Common myeloid progenitor, CD34-positive (primary cell): ENCODE results near the gene GTF2IRD1.
"Not testable (repeated sequence)": the region's sequence is repeated elsewhere in the genome, so short reads cannot be mapped to it uniquely, and the experiment has no call there.

Source experiments
- CTCF ChIA-PET: fragments of 350-600 bp; sonication (Branson Sonifier 250); formaldehyde crosslinking; loops from one replicate; lab custom pipeline; 2021; ENCODE audit warnings: antibody characterized with exemption; lab: Charles Lee
- POLR2A ChIA-PET: fragments of 350-600 bp; sonication (Branson Sonifier 250); formaldehyde crosslinking; loops from one replicate; lab custom pipeline; 2021; ENCODE audit warnings: antibody characterized with exemption; lab: Charles Lee
- DNase-seq, 3 donors: peaks; one replicate each; pipeline versions ENCODE4 v3.0.0 to v3.0.0-alpha.2; 2013
- H3K27ac ChIP-seq, 2 experiments: 1 replicate in 1 of 2; 2 replicates in 1 of 2; pipeline ENCODE4 v1.7.0; 2013; ENCODE audit warnings: inconsistent platforms in 2 of 2, low read length in 2 of 2, mild to moderate bottlenecking in 2 of 2, low read depth in 1 of 2, moderate library complexity in 1 of 2; ENCODE audit not compliant: severe bottlenecking in 2 of 2, insufficient read depth in 1 of 2, poor library complexity in 1 of 2
- H3K27me3 ChIP-seq, 5 experiments: replicated peaks in 2 of 5; 1 replicate in 3 of 5; 2 replicates in 2 of 5; pipeline versions ENCODE4 v1.6.1 to v1.7.0; 2013; ENCODE audit warnings: low read length in 4 of 5, mild to moderate bottlenecking in 2 of 5, moderate library complexity in 2 of 5, inconsistent platforms in 1 of 5; ENCODE audit not compliant: insufficient read depth in 5 of 5, control insufficient read depth in 4 of 5
- H3K36me3 ChIP-seq, 4 experiments: 1 replicate in 2 of 4; 2 replicates in 2 of 4; pipeline versions ENCODE4 v1.6.1 to v1.7.0; 2013; ENCODE audit warnings: low read length in 3 of 4, control low read depth in 1 of 4, mild to moderate bottlenecking in 1 of 4; ENCODE audit not compliant: control insufficient read depth in 4 of 4, insufficient read depth in 4 of 4
- H3K4me1 ChIP-seq, 4 experiments: 1 replicate in 3 of 4; 2 replicates in 1 of 4; pipeline versions ENCODE4 v1.6.1 to v1.7.1; 2013; ENCODE audit warnings: low read length in 3 of 4, mild to moderate bottlenecking in 3 of 4, control low read depth in 1 of 4, inconsistent platforms in 1 of 4, moderate library complexity in 1 of 4; ENCODE audit not compliant: control insufficient read depth in 4 of 4, insufficient read depth in 4 of 4; ENCODE audit errors: control extremely low read depth in 1 of 4
- H3K4me3 ChIP-seq, 7 experiments: 1 replicate in 4 of 7; 2 replicates in 3 of 7; pipeline versions ENCODE4 v1.5.1 to v1.7.0; 2013; ENCODE audit warnings: mild to moderate bottlenecking in 7 of 7, low read length in 6 of 7, moderate library complexity in 6 of 7, inconsistent platforms in 2 of 7, low read depth in 2 of 7, control low read depth in 1 of 7; ENCODE audit not compliant: insufficient read depth in 4 of 7, control insufficient read depth in 1 of 7; ENCODE audit errors: extremely low read depth in 1 of 7
- H3K9me3 ChIP-seq, 5 experiments: 1 replicate in 4 of 5; 2 replicates in 1 of 5; pipeline versions ENCODE4 v1.6.1 to v1.7.1; 2013; ENCODE audit warnings: low read length in 4 of 5, mild to moderate bottlenecking in 2 of 5, inconsistent platforms in 1 of 5, low read depth in 1 of 5, moderate library complexity in 1 of 5; ENCODE audit not compliant: control insufficient read depth in 4 of 5, insufficient read depth in 2 of 5; ENCODE audit errors: control extremely low read depth in 1 of 5
- WGBS: methylation state at CpG from one replicate; pipeline ENCODE4 v1.1.5; 2013; ENCODE audit not compliant: insufficient coverage; 5-methylcytosine and 5-hydroxymethylcytosine counted together

GTF2IRD1 gene

GRCh38 chr7:74409571-74409970 is 44.1 kb upstream of the GTF2IRD1 start:
- CTCF ChIA-PET = interaction anchor here (0.6 to 1.7 kb wide), 3 partner anchors 11 to 186 kb away, joined by 3 to 5 read pairs (median 3); no protein-coding TSS in a partner anchor

GRCh38 chr7:74410772-74411171 is 42.9 kb upstream of the GTF2IRD1 start:
- CTCF ChIA-PET = interaction anchor here (0.7 to 1.7 kb wide), 3 partner anchors 10 to 341 kb away, joined by 3 to 5 read pairs (median 3); no protein-coding TSS in a partner anchor

More at GRCh38 chr7:74409571-74409970, 44.1 kb upstream of the GTF2IRD1 start:
- no peak for DNase-seq
- H3K4me1 ChIP-seq = peaks cover 0 to 3% (median 0%) of the 10 kb centered on the region in 4 experiments
- WGBS = 64% methylated on average over 5 of the region's 7 CpGs
- H3K4me3 ChIP-seq = no peak overlapping the region
- H3K27me3 ChIP-seq = no peaks in the 10 kb centered on the region
- POLR2A ChIA-PET = interaction anchor here (0.6 kb wide), 1 partner anchor 218 kb away, joined by 3 read pairs; no protein-coding TSS in a partner anchor
- no peak overlapping the region for H3K27ac ChIP-seq
- peaks cover 0 to 7% (median 7%) of the 10 kb centered on the region in 4 experiments for H3K36me3 ChIP-seq
- no peaks in the 10 kb centered on the region for H3K9me3 ChIP-seq

GRCh38 chr7:74411571-74411970 is 42.1 kb upstream of the GTF2IRD1 start:
- H3K4me1 ChIP-seq, POLR2A ChIA-PET: not testable (repeated sequence)
- CTCF ChIA-PET = interaction anchor here (0.7 to 2.9 kb wide), 4 partner anchors 9 to 341 kb away, joined by 3 to 12 read pairs (median 7); no protein-coding TSS in a partner anchor

More at GRCh38 chr7:74410772-74411171, 42.9 kb upstream of the GTF2IRD1 start:
- POLR2A ChIA-PET = no interaction called here
- DNase-seq = no peak
- Histone ChIP-seq H3K27ac (no peak overlapping the region), H3K27me3 (no peaks in the 10 kb centered on the region), H3K36me3 (no peaks in the 10 kb centered on the region), H3K9me3 (no peaks in the 10 kb centered on the region), H3K4me1 (peaks cover 0 to 3% (median 0%) of the 10 kb centered on the region in 4 experiments), H3K4me3 (no peak overlapping the region)
- 78% methylated on average over 1 of the region's 2 CpGs for WGBS

GRCh38 chr7:74412056-74412455 is 41.6 kb upstream of the GTF2IRD1 start:
- Histone ChIP-seq H3K9me3 (no peaks in the 10 kb centered on the region), H3K27me3 (no peaks in the 10 kb centered on the region), H3K4me3 (no peak overlapping the region), H3K36me3 (no peaks in the 10 kb centered on the region), H3K27ac (no peak overlapping the region), H3K4me1 (peaks cover 0 to 3% (median 0%) of the 10 kb centered on the region in 4 experiments)
- POLR2A ChIA-PET = no interaction called here
- DNase-seq = peak; percentile 34 to 81 (median 73)
- CTCF ChIA-PET = interaction anchor here (1.4 to 2.9 kb wide), 3 partner anchors 8 to 154 kb away, joined by 3 to 12 read pairs (median 11); no protein-coding TSS in a partner anchor
- WGBS = 59% methylated on average over 3 of the region's 4 CpGs

More at GRCh38 chr7:74411571-74411970, 42.1 kb upstream of the GTF2IRD1 start:
- not testable (repeated sequence) for H3K27ac ChIP-seq, H3K27me3 ChIP-seq, H3K9me3 ChIP-seq, H3K4me3 ChIP-seq, DNase-seq, H3K36me3 ChIP-seq
- 100% methylated on average over 1 of the region's 5 CpGs for WGBS

- no peak overlapping the region for H3K27ac ChIP-seq
- CTCF ChIA-PET = interaction anchor here (1.4 to 2.9 kb wide), 4 partner anchors 8 to 153 kb away, joined by 3 to 12 read pairs (median 9); no protein-coding TSS in a partner anchor
- POLR2A ChIA-PET = no interaction called here
- WGBS = 100% methylated on average over 1 of the region's 3 CpGs
- no peaks in the 10 kb centered on the region for H3K9me3 ChIP-seq
- no peak overlapping the region for H3K4me3 ChIP-seq
- no peak for DNase-seq
- H3K4me1 ChIP-seq = peaks cover 0 to 3% (median 0%) of the 10 kb centered on the region in 4 experiments
- H3K36me3 ChIP-seq = no peaks in the 10 kb centered on the region
- no peaks in the 10 kb centered on the region for H3K27me3 ChIP-seq
Observed at GRCh38 chr7:74412603-74413002, 41.1 kb upstream of the GTF2IRD1 start.

- POLR2A ChIA-PET, H3K27me3 ChIP-seq, H3K36me3 ChIP-seq, H3K9me3 ChIP-seq, DNase-seq, H3K4me3 ChIP-seq, H3K27ac ChIP-seq, H3K4me1 ChIP-seq: not testable (repeated sequence)
- no CpG with 5 or more reads among the region's 7 CpGs for WGBS
- CTCF ChIA-PET = interaction anchor here (0.7 to 1.0 kb wide), 2 partner anchors 35 to 209 kb away, joined by 3 read pairs; no protein-coding TSS in a partner anchor
Observed at GRCh38 chr7:74414595-74415333, 38.9 kb upstream of the GTF2IRD1 start.
